CD14-positive monocyte (primary cell): Measurements from ENCODE around the gene SLC35G6. TPM values are rescaled to one million over a fixed set of nuclear protein-coding genes. Genes with fewer than 3 reads are reported as not detected.

Source experiments
- DNase-seq, 3 donors: peaks; one replicate each; pipeline ENCODE4 v3.0.0-alpha.2; 2011 to 2022
- H2AFZ ChIP-seq: 2 replicates; pipeline ENCODE4 v1.6.0; 2012; ENCODE audit warnings: mild to moderate bottlenecking, low read depth, low read length, inconsistent platforms; ENCODE audit not compliant: insufficient read depth, poor library complexity, severe bottlenecking
- H3K27ac ChIP-seq, 2 donors: 1 replicate in 1 of 2; 2 replicates in 1 of 2; pipeline ENCODE4 v1.5.1; 2012 to 2013; ENCODE audit warnings: low read length in 2 of 2, control low read depth in 1 of 2, inconsistent platforms in 1 of 2, low read depth in 1 of 2, mild to moderate bottlenecking in 1 of 2
- H3K27me3 ChIP-seq, 2 donors: one replicate each; pipeline versions ENCODE4 v1.6.0 to v1.6.1; 2011 to 2013; ENCODE audit warnings: low read length in 2 of 2; ENCODE audit not compliant: control insufficient read depth in 2 of 2, insufficient read depth in 2 of 2
- H3K36me3 ChIP-seq, 2 donors: replicated peaks in 1 of 2; 1 replicate in 1 of 2; 2 replicates in 1 of 2; pipeline versions ENCODE4 v1.5.1 to v1.6.1; 2012 to 2013; ENCODE audit warnings: low read length in 2 of 2, control low read depth in 1 of 2, inconsistent platforms in 1 of 2, mild to moderate bottlenecking in 1 of 2; ENCODE audit not compliant: insufficient read depth in 2 of 2, control insufficient read depth in 1 of 2
- H3K4me1 ChIP-seq, 2 donors: 1 replicate in 1 of 2; 2 replicates in 1 of 2; pipeline versions ENCODE4 v1.5.1 to v1.6.1; 2012 to 2013; ENCODE audit warnings: low read length in 2 of 2, control low read depth in 1 of 2, inconsistent platforms in 1 of 2, mild to moderate bottlenecking in 1 of 2, moderate library complexity in 1 of 2; ENCODE audit not compliant: insufficient read depth in 2 of 2, control insufficient read depth in 1 of 2
- H3K4me2 ChIP-seq: replicated peaks from 2 replicates; pipeline ENCODE3; 2012; ENCODE audit warnings: low read length, moderate library complexity, mild to moderate bottlenecking; ENCODE audit not compliant: poor library complexity, severe bottlenecking; ENCODE audit errors: extremely low read depth
- H3K4me3 ChIP-seq, 3 experiments: fragments of 200-600 bp in 1 of 3; sonication (generic) in 1 of 3; replicated peaks in 1 of 3; 1 replicate in 2 of 3; 2 replicates in 1 of 3; pipeline ENCODE4 v1.5.1; 2011 to 2013; ENCODE audit warnings: low read length in 3 of 3, mild to moderate bottlenecking in 3 of 3, control low read depth in 2 of 3, low read depth in 2 of 3, inconsistent platforms in 1 of 3, moderate library complexity in 1 of 3
- H3K79me2 ChIP-seq: 2 replicates; pipeline ENCODE4 v1.6.0; 2012; ENCODE audit warnings: mild to moderate bottlenecking, control low read depth, inconsistent platforms, low read length, moderate library complexity; ENCODE audit not compliant: insufficient read depth
- H3K9ac ChIP-seq: 2 replicates; pipeline ENCODE4 v1.6.0; 2017; ENCODE audit warnings: low read length, mild to moderate bottlenecking; ENCODE audit not compliant: insufficient read depth, poor library complexity, severe bottlenecking
- H3K9me3 ChIP-seq, 2 donors: replicated peaks in 1 of 2; 1 replicate in 1 of 2; 2 replicates in 1 of 2; pipeline versions ENCODE4 v1.5.1 to v1.6.1; 2012 to 2013; ENCODE audit warnings: low read length in 2 of 2, control low read depth in 1 of 2; ENCODE audit not compliant: control insufficient read depth in 1 of 2, insufficient read depth in 1 of 2
- H4K20me1 ChIP-seq: 2 replicates; pipeline ENCODE4 v1.6.0; 2012; ENCODE audit warnings: mild to moderate bottlenecking, low read length, control low read depth, moderate library complexity; ENCODE audit not compliant: insufficient read depth
- H3K27ac Mint-ChIP-seq, 7 donors: one replicate each; pipeline ENCODE4 v1.8.0; 2020; ENCODE audit warnings: mild to moderate bottlenecking in 7 of 7, mixed read lengths in 7 of 7, moderate library complexity in 6 of 7, inconsistent platforms in 2 of 7
- H3K27me3 Mint-ChIP-seq, 3 donors: one replicate each; pipeline ENCODE4 v1.8.0; 2021 to 2022; ENCODE audit warnings: low read depth in 3 of 3, mild to moderate bottlenecking in 3 of 3, mixed read lengths in 3 of 3, moderate library complexity in 3 of 3, inconsistent platforms in 1 of 3
- H3K36me3 Mint-ChIP-seq, 2 donors: one replicate each; pipeline ENCODE4 v1.8.0; 2020; ENCODE audit warnings: mixed read lengths in 2 of 2, inconsistent platforms in 1 of 2, mild to moderate bottlenecking in 1 of 2
- H3K4me1 Mint-ChIP-seq: one replicate; pipeline ENCODE4 v1.8.0; 2020; ENCODE audit warnings: mild to moderate bottlenecking, mixed read lengths
- H3K4me3 Mint-ChIP-seq, 2 donors: one replicate each; pipeline ENCODE4 v1.8.0; 2020; ENCODE audit warnings: mild to moderate bottlenecking in 2 of 2, mixed read lengths in 2 of 2, moderate library complexity in 1 of 2
- H3K9me3 Mint-ChIP-seq, 7 donors: one replicate each; pipeline ENCODE4 v1.8.0; 2020 to 2022; ENCODE audit warnings: mixed read lengths in 7 of 7, mild to moderate bottlenecking in 6 of 7, moderate library complexity in 6 of 7, inconsistent platforms in 2 of 7
- WGBS: methylation state at CpG from one replicate; pipeline ENCODE4 v1.1.5; 2013; ENCODE audit warnings: missing lambda C conversion rate; ENCODE audit not compliant: insufficient coverage; 5-methylcytosine and 5-hydroxymethylcytosine counted together
- intact Hi-C, 2 donors: fragments of 100-400 bp; cut with micrococcal nuclease; formaldehyde crosslinking; loops; one replicate each; pipeline versions ENCODE4 v1.15.0 to v1.15.1; 2023
- polyA plus RNA-seq, 3 donors: library from polyadenylated mRNA; depleted of rRNA in 1 of 3; unstranded in 2 of 3; stranded (reverse) in 1 of 3; fragments of 300-500 nt in 2 of 3; fragments of >200 nt in 1 of 3; fragmentation: Illumina TruSeq in 2 of 3; gene quantifications; 1 replicate in 2 of 3; 2 replicates in 1 of 3; pipeline ENCODE4 v1.2.3, GENCODE V29; 2012 to 2021
- TF ChIP-seq, protein P1 (sequence below): fragments of 200-600 bp; IDR thresholded peaks from one replicate; pipeline ENCODE4 v1.8.0; 2022; ENCODE audit warnings: antibody characterized with exemption, mild to moderate bottlenecking

Gene SLC35G6
- polyA plus RNA-seq, 3 donors: not detected

DNA sequence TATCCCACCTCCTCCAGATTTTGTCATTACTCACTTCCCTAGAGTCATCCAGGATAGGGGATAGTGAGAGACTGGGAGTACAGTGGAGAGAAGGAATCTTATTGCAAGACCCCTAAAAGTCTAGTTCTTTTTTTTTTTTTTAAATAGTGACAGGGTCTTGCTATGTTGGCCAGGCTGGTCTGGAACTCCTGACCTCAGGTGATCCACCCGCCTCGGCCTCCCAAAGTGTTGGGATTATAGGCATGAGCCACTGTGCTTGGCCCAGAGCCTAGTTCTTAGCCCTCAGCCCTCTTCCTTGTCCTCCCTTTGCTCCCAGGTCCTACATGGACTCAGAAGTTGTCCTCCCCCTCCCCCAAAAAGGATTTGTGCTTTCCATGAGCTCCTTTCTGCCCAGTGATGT is 39.1 kb upstream of the SLC35G6 start:
- no peak overlapping the region for H3K4me3 ChIP-seq
- H3K4me3 Mint-ChIP-seq: peak overlapping the region in 1 of 2 donors; percentile 84
- WGBS: no CpG with 5 or more reads among the region's 2 CpGs
- no peak overlapping the region for H3K27ac ChIP-seq
- TF ChIP-seq, protein P1, sequence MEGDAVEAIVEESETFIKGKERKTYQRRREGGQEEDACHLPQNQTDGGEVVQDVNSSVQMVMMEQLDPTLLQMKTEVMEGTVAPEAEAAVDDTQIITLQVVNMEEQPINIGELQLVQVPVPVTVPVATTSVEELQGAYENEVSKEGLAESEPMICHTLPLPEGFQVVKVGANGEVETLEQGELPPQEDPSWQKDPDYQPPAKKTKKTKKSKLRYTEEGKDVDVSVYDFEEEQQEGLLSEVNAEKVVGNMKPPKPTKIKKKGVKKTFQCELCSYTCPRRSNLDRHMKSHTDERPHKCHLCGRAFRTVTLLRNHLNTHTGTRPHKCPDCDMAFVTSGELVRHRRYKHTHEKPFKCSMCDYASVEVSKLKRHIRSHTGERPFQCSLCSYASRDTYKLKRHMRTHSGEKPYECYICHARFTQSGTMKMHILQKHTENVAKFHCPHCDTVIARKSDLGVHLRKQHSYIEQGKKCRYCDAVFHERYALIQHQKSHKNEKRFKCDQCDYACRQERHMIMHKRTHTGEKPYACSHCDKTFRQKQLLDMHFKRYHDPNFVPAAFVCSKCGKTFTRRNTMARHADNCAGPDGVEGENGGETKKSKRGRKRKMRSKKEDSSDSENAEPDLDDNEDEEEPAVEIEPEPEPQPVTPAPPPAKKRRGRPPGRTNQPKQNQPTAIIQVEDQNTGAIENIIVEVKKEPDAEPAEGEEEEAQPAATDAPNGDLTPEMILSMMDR: no peak
- no peak for DNase-seq
- H3K36me3 Mint-ChIP-seq: peaks cover 20 to 21% of the 10 kb centered on the region in 2 donors
- H3K27me3 Mint-ChIP-seq: peaks cover 76 to 96% (median 89%) of the 10 kb centered on the region in 3 donors
- no peak overlapping the region for H3K27ac Mint-ChIP-seq
- H4K20me1 ChIP-seq: peaks cover 21% of the 10 kb centered on the region
- peaks cover 0 to 25% (median 14%) of the 10 kb centered on the region in 7 donors for H3K9me3 Mint-ChIP-seq
- no peak overlapping the region for H3K4me2 ChIP-seq
- H3K36me3 ChIP-seq: no peaks in the 10 kb centered on the region
- H3K9me3 ChIP-seq: peaks cover 0 to 21% of the 10 kb centered on the region in 2 donors
- peaks cover 48 to 56% of the 10 kb centered on the region in 2 donors for H3K4me1 ChIP-seq
- H3K27me3 ChIP-seq: peaks cover 46 to 86% of the 10 kb centered on the region in 2 donors
- no peaks in the 10 kb centered on the region for H3K79me2 ChIP-seq
- peaks cover 49% of the 10 kb centered on the region for H3K4me1 Mint-ChIP-seq
- no peak overlapping the region for H2AFZ ChIP-seq
- intact Hi-C loops: no loop called here
- no peak overlapping the region for H3K9ac ChIP-seq

DNA sequence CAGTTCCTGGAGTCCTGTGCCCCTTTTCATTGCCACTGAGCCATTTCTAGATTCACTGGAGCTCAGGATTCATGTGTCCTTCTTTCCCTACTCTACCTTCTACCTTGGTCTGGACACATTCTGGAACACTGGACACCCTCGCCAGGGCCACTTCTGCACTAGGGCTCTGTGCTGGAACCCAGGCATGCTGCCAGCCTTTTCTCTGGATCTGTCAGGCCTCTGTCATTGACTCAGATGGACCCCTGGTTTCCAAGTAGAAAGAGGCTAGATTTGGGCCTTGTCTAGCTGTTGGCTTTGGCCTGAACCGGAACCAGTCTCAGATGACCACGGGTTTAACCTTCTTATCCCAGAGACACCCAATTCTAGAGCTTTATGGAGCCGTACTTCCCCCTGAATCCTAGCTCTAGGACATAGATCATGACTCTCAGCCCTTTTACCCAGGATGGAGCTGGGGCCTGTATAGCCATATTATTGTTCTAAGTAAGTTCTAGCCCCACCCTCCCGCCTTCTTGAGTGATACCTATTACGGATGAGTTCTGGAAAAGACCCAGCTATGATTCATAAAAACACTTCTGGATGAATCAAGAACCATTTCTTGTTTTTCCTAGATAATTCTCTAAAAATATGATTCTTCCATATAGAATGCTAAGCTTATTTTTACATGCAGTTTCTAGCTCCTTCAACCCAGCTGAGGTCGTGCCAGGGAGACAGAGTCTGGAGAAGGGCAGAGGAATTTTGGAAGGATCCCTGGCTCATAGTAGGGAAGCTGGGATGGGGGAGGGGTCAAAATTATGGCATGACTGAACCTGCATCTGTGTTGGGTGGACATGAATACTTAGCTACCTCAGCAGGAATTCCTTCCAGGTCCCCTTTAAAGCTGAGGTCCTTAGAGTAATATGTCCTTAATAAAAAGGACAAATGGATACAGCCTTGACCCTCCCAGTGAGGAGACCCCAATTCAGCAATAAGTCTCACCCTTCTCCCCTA is 37.5 kb upstream of the SLC35G6 start:
- no peaks in the 10 kb centered on the region for H3K36me3 ChIP-seq
- no peak overlapping the region for H3K4me3 ChIP-seq
- no peak overlapping the region for H2AFZ ChIP-seq
- Mint-ChIP-seq H3K27ac (no peak overlapping the region), H3K4me1 (peaks cover 38% of the 10 kb centered on the region), H3K4me3 (no peak overlapping the region), H3K9me3 (peaks cover 0 to 27% (median 10%) of the 10 kb centered on the region in 7 donors), H3K27me3 (peaks cover 82 to 98% (median 95%) of the 10 kb centered on the region in 3 donors), H3K36me3 (peaks cover 12 to 16% of the 10 kb centered on the region in 2 donors)
- peaks cover 0 to 21% of the 10 kb centered on the region in 2 donors for H3K9me3 ChIP-seq
- H3K27me3 ChIP-seq: peaks cover 52 to 94% of the 10 kb centered on the region in 2 donors
- DNase-seq: no peak
- H3K9ac ChIP-seq: no peak overlapping the region
- intact Hi-C loops: no loop called here
- H3K4me1 ChIP-seq: peaks cover 32 to 39% of the 10 kb centered on the region in 2 donors
- H3K27ac ChIP-seq: no peak overlapping the region
- no peaks in the 10 kb centered on the region for H3K79me2 ChIP-seq
- H3K4me2 ChIP-seq: no peak overlapping the region
- TF ChIP-seq, protein P1: no peak
- peaks cover 5% of the 10 kb centered on the region for H4K20me1 ChIP-seq
- 100% methylated on average over 2 of the region's 7 CpGs for WGBS
